A673 (cell line): ENCODE results near the gene INTU. TPM values are rescaled to one million over a fixed set of nuclear protein-coding genes. Genes with fewer than 3 reads are reported as not detected.

Experiments
- BruUV-seq: library from RNA; stranded (reverse); fragments of 400-500 nt; replicated peaks from 2 replicates; lab custom pipeline; 2021; lab: Mats Ljungman, UMichigan
- CTCF ChIA-PET: fragments of 300-600 bp; sonication (Branson Sonifier 250); formaldehyde crosslinking; loops from one replicate; lab custom pipeline; 2022; ENCODE audit warnings: antibody characterized with exemption; lab: Charles Lee
- POLR2A ChIA-PET: fragments of 300-600 bp; sonication (Branson Sonifier 250); formaldehyde crosslinking; loops from one replicate; lab custom pipeline; 2022; ENCODE audit warnings: antibody characterized with exemption; ENCODE audit not compliant: low non-redundant PET; lab: Charles Lee
- DNase-seq: peaks from one replicate; pipeline ENCODE4 v3.0.0-alpha.2; 2015; ENCODE audit warnings: low spot score
- H3K27ac ChIP-seq: fragments of 200-600 bp; sonication (generic); 2 replicates; pipeline ENCODE4 v1.5.1; 2016; ENCODE audit warnings: mixed run types, low read depth, mild to moderate bottlenecking, mixed read lengths, antibody characterized with exemption, low read length; ENCODE audit not compliant: poor library complexity, severe bottlenecking
- H3K27me3 ChIP-seq: fragments of 200-600 bp; sonication (generic); replicated peaks from 2 replicates; pipeline ENCODE4 v1.6.1; 2017; ENCODE audit warnings: mixed run types, low read depth, mild to moderate bottlenecking, mixed read lengths, antibody characterized with exemption, low read length; ENCODE audit not compliant: insufficient read depth, poor library complexity
- H3K36me3 ChIP-seq: fragments of 200-600 bp; sonication (generic); 2 replicates; pipeline ENCODE4 v1.6.1; 2016; ENCODE audit warnings: mixed run types, mild to moderate bottlenecking, mixed read lengths, antibody characterized with exemption, low read length; ENCODE audit not compliant: insufficient read depth, poor library complexity, severe bottlenecking
- H3K4me1 ChIP-seq: fragments of 200-600 bp; sonication (generic); 2 replicates; pipeline ENCODE4 v1.6.1; 2017; ENCODE audit warnings: mixed run types, mild to moderate bottlenecking, mixed read lengths, antibody characterized with exemption, low read length; ENCODE audit not compliant: insufficient read depth, poor library complexity, severe bottlenecking
- H3K4me3 ChIP-seq: fragments of 200-600 bp; sonication (generic); 2 replicates; pipeline ENCODE4 v1.5.1; 2016; ENCODE audit warnings: low read depth, mixed run types, mild to moderate bottlenecking, mixed read lengths, low read length; ENCODE audit not compliant: poor library complexity, severe bottlenecking
- H3K9me3 ChIP-seq: fragments of 200-600 bp; sonication (generic); 2 replicates; pipeline ENCODE4 v1.6.1; 2016; ENCODE audit warnings: mixed run types, low read depth, mild to moderate bottlenecking, mixed read lengths, antibody characterized with exemption, low read length; ENCODE audit not compliant: poor library complexity, severe bottlenecking
- CTCF ChIP-seq: fragments of 300-800, 200-600 bp; sonication (generic); conservative IDR thresholded peaks from 2 replicates; pipeline ENCODE4 v1.5.1; 2017; ENCODE audit warnings: low read depth, mild to moderate bottlenecking, antibody characterized with exemption, low read length, moderate library complexity, mixed read lengths
- EZH2 ChIP-seq: fragments of 200-600 bp; sonication (generic); IDR thresholded peaks from 2 replicates; pipeline ENCODE4 v1.6.1; 2017; ENCODE audit warnings: borderline replicate concordance, low read depth, mild to moderate bottlenecking, mixed read lengths, antibody characterized with exemption, low read length; ENCODE audit not compliant: poor library complexity, severe bottlenecking
- intact Hi-C: fragments of 100-400 bp; cut with micrococcal nuclease; formaldehyde crosslinking; loops from one replicate; pipeline ENCODE4 v1.10.0; 2022; ENCODE audit not compliant: unreplicated experiment
- total RNA-seq: library from RNA; stranded (reverse); gene quantifications from 2 replicates; pipeline ENCODE4 v1.2.3, GENCODE V29; 2021

Gene INTU
- total RNA-seq, 1 experiment from 2014 or later = 11.2 TPM

DNA sequence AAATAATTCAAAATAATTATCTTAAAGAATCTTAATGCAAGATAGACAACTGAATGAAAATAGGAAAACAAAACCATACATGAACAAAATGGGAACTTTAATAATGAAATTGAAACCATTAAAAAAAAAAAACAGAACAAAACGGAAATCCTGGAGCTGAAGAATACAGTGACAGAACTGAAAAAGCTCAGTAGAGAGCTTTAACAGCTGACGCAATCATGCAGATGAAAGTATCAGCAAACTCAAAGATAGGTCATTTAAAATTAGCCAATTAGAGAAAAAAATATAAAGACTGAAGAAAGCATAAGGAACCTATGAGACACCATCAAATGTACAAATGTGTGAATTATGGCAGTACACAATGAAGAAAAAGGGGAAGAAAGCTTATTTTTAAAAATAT is 116.2 kb downstream of the INTU start:
- TF ChIP-seq EZH2 = no peak
- no peak for TF ChIP-seq CTCF
- POLR2A ChIA-PET = no interaction called here
- no peak for DNase-seq
- no peaks in the 10 kb centered on the region for H3K4me1 ChIP-seq
- H3K9me3 ChIP-seq = peaks cover 9% of the 10 kb centered on the region
- CTCF ChIA-PET = no interaction called here
- intact Hi-C loops = no loop called here
- H3K36me3 ChIP-seq = no peaks in the 10 kb centered on the region
- H3K4me3 ChIP-seq = no peak overlapping the region
- no TSS peak for BruUV-seq
- no peak overlapping the region for H3K27ac ChIP-seq
- H3K27me3 ChIP-seq = peaks cover 4% of the 10 kb centered on the region

DNA sequence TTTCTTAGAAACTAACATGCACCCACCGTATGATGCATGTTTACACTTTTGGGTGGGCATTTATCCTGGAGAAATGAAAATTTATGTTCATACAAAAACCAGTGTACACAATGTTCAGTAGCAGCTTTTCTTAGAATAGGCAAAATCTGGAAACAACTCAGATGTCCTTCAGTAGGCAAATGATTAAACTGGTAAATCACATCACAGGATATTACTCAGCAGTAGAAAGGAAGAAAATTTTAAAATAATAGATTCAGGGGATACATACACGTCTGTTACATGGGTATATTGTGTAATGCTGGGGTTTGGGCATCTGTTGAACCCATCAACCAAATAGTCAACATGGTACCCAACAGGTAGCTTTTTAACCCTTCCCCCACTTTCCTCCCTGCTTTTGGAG is 124.1 kb downstream of the INTU start:
- TF ChIP-seq EZH2 = no peak
- no peak for TF ChIP-seq CTCF
- intact Hi-C loops = no loop called here
- no peak overlapping the region for H3K4me3 ChIP-seq
- ChIA-PET CTCF (no interaction called here), POLR2A (no interaction called here)
- peaks cover 4% of the 10 kb centered on the region for H3K9me3 ChIP-seq
- no peak overlapping the region for H3K27ac ChIP-seq
- H3K4me1 ChIP-seq = no peaks in the 10 kb centered on the region
- no TSS peak for BruUV-seq
- DNase-seq = no peak
- H3K27me3 ChIP-seq = no peaks in the 10 kb centered on the region
- no peaks in the 10 kb centered on the region for H3K36me3 ChIP-seq

DNA sequence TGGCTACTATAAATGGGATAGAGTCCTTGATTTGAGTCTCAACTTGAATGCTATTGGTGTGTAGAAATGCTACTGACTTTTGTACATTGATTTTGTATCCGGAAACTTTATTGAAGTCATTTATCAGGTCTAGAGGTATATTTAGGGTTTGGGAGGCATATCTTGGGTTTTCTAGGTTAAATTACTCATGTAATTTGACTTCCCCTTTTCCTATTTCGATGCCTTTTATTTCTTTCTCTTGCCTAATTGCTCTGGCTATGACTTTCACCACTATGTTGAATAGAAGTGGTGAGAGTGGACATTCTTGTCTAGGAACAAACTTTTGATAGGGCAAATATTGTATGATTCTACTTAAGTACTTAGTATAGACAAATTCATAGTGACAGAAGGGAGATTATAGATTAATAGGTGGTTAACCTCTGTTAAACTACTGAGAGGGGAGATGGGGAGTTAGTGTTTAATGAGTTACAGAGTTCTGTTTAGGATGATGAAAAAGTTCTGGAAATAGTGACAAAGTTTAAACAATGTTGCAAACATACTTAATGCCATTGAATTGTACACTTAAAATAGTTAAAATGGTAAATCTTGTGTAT is 126.6 kb downstream of the INTU start:
- no peak for DNase-seq
- intact Hi-C loops = no loop called here
- no peaks in the 10 kb centered on the region for H3K4me1 ChIP-seq
- peaks cover 4% of the 10 kb centered on the region for H3K9me3 ChIP-seq
- no peak overlapping the region for H3K4me3 ChIP-seq
- no peaks in the 10 kb centered on the region for H3K27me3 ChIP-seq
- H3K36me3 ChIP-seq = no peaks in the 10 kb centered on the region
- ChIA-PET POLR2A (no interaction called here), CTCF (no interaction called here)
- TF ChIP-seq EZH2 (no peak), CTCF (no peak)
- no TSS peak for BruUV-seq
- no peak overlapping the region for H3K27ac ChIP-seq
